HEK293T (cell line): ENCODE data around the gene BRAF.

Experiments used
- CTCF ChIA-PET: fragments of 350-600 bp; formaldehyde crosslinking; extraction: SDS; loops from one replicate; lab custom pipeline; 2021; ENCODE audit warnings: antibody characterized with exemption, inconsistent platforms; lab: Yijun Ruan, JAX
- POLR2A ChIA-PET: fragments of 350-600 bp; formaldehyde crosslinking; extraction: SDS; loops from one replicate; lab custom pipeline; 2020; ENCODE audit warnings: antibody characterized with exemption, inconsistent platforms; lab: Yijun Ruan, JAX
- DNase-seq: peaks from one replicate; pipeline ENCODE4 v3.0.0; 2012; ENCODE audit warnings: mixed read lengths; ENCODE audit errors: extremely low spot score
- ARNT ChIP-seq: fragments of 450-650 bp; IDR thresholded peaks from 2 replicates; pipeline ENCODE4 v1.6.1; 2017; ENCODE audit warnings: mild to moderate bottlenecking
- BHLHE40 ChIP-seq: fragments of 450-650 bp; IDR thresholded peaks from 2 replicates; pipeline ENCODE4 v1.6.1; 2016; ENCODE audit warnings: mild to moderate bottlenecking, moderate library complexity, borderline replicate concordance
- CTBP1 ChIP-seq: fragments of 450-650 bp; IDR thresholded peaks from 2 replicates; pipeline ENCODE4 v1.6.1; 2016; ENCODE audit warnings: borderline replicate concordance
- ELF4 ChIP-seq: fragments of 450-650 bp; IDR thresholded peaks from 2 replicates; pipeline ENCODE4 v1.6.1; 2017; ENCODE audit warnings: antibody characterized with exemption
- FOXA1 ChIP-seq: fragments of 450-650 bp; IDR thresholded peaks from 2 replicates; pipeline ENCODE4 v1.6.1; 2016; ENCODE audit warnings: mild to moderate bottlenecking
- FOXK2 ChIP-seq: fragments of 450-650 bp; IDR thresholded peaks from 2 replicates; pipeline ENCODE4 v1.6.1; 2016; ENCODE audit warnings: mild to moderate bottlenecking
- FOXM1 ChIP-seq: fragments of 450-650 bp; IDR thresholded peaks from 2 replicates; pipeline ENCODE4 v1.6.1; 2017; ENCODE audit warnings: mild to moderate bottlenecking, borderline replicate concordance
- HDGF ChIP-seq: fragments of 450-650 bp; IDR thresholded peaks from 2 replicates; pipeline ENCODE4 v1.6.1; 2017; ENCODE audit warnings: antibody characterized with exemption, borderline replicate concordance
- L3MBTL2 ChIP-seq: fragments of 450-650 bp; conservative IDR thresholded peaks from 2 replicates; pipeline ENCODE4 v1.6.1; 2016; ENCODE audit warnings: mild to moderate bottlenecking
- LEF1 ChIP-seq: fragments of 450-650 bp; IDR thresholded peaks from 2 replicates; pipeline ENCODE4 v1.6.1; 2017; ENCODE audit warnings: mild to moderate bottlenecking, borderline replicate concordance
- NFRKB ChIP-seq: fragments of 450-650 bp; IDR thresholded peaks from 2 replicates; pipeline ENCODE4 v1.6.1; 2016; ENCODE audit warnings: mild to moderate bottlenecking, moderate library complexity
- PKNOX1 ChIP-seq: fragments of 450-650 bp; IDR thresholded peaks from 2 replicates; pipeline ENCODE4 v1.6.1; 2016
- SP1 ChIP-seq: fragments of 450-650 bp; IDR thresholded peaks from 2 replicates; pipeline ENCODE4 v1.6.1; 2017
- SUZ12 ChIP-seq: fragments of 450-650 bp; IDR thresholded peaks from 2 replicates; pipeline ENCODE4 v1.6.1; 2016; ENCODE audit warnings: mild to moderate bottlenecking
- TARDBP ChIP-seq: fragments of 450-650 bp; IDR thresholded peaks from 2 replicates; pipeline ENCODE4 v1.6.1; 2016
- ZNF384 ChIP-seq: fragments of 450-650 bp; IDR thresholded peaks from 2 replicates; pipeline ENCODE4 v1.6.1; 2016

The BRAF gene

GRCh38 chr7:140810385-140810784 lies 114.3 kb downstream of the BRAF start:
- ChIA-PET POLR2A (interaction anchor here (0.8 to 3.1 kb wide), 3 partner anchors 136 to 262 kb away, joined by 3 to 21 read pairs (median 4); partner anchors contain the start of gene MRPS33), CTCF (interaction anchor here (0.7 to 2.3 kb wide), 14 partner anchors 9 to 723 kb away, joined by 3 to 25 read pairs (median 10); partner anchors contain the start of genes BRAF and MRPS33)
- no peak for TF ChIP-seq CTBP1
- no peak for TF ChIP-seq FOXM1
- TF ChIP-seq SUZ12, result no peak
- TF ChIP-seq ZNF384, result no peak
- no peak for TF ChIP-seq ARNT
- no peak for TF ChIP-seq L3MBTL2
- no peak for TF ChIP-seq TARDBP
- TF ChIP-seq SP1, result no peak
- TF ChIP-seq BHLHE40, result no peak
- no peak for TF ChIP-seq HDGF
- TF ChIP-seq FOXA1, result no peak
- TF ChIP-seq FOXK2, result no peak
- no peak for TF ChIP-seq NFRKB
- no peak for TF ChIP-seq PKNOX1
- no peak for TF ChIP-seq LEF1
- no peak for TF ChIP-seq ELF4
- no peak for DNase-seq

DNA sequence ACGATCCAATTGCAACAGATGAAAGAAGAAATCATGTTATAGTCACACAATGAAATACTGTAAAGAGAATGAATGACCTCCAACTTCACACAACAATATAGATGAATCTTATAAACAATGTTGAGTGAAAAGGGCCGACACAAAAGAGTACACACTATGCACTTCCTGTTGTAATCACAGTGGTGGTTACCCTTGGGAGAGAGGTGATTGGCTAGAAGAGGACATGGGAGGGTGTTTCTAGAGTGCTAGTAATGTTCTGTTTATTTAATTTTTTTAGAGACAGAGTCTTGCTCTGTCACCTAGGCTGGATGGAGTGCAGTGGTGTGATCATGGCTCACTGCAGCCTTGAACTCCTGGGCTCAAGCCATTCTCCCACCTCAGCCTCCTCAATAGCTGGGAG lies 145.8 kb downstream of the BRAF start:
- DNase-seq, result no peak
- no peak for TF ChIP-seq ARNT
- no peak for TF ChIP-seq BHLHE40
- no peak for TF ChIP-seq SUZ12
- no peak for TF ChIP-seq ZNF384
- TF ChIP-seq PKNOX1, result no peak
- TF ChIP-seq NFRKB, result no peak
- no peak for TF ChIP-seq L3MBTL2
- TF ChIP-seq ELF4, result no peak
- TF ChIP-seq FOXM1, result no peak
- no peak for TF ChIP-seq CTBP1
- no peak for TF ChIP-seq FOXA1
- no peak for TF ChIP-seq LEF1
- TF ChIP-seq SP1, result no peak
- TF ChIP-seq HDGF, result no peak
- no peak for TF ChIP-seq FOXK2
- no peak for TF ChIP-seq TARDBP
- CTCF ChIA-PET, result no interaction called here
- POLR2A ChIA-PET, result no interaction called here

GRCh38 chr7:140778568-140778967 lies 146.2 kb downstream of the BRAF start:
- DNase-seq, result no peak
- POLR2A ChIA-PET, result no interaction called here
- no peak for TF ChIP-seq NFRKB
- no peak for TF ChIP-seq SUZ12
- no peak for TF ChIP-seq ARNT
- TF ChIP-seq BHLHE40, result no peak
- TF ChIP-seq SP1, result no peak
- no peak for TF ChIP-seq L3MBTL2
- TF ChIP-seq FOXM1, result no peak
- TF ChIP-seq HDGF, result no peak
- TF ChIP-seq LEF1, result no peak
- TF ChIP-seq CTBP1, result no peak
- TF ChIP-seq PKNOX1, result no peak
- TF ChIP-seq TARDBP, result no peak
- no peak for TF ChIP-seq ELF4
- no peak for TF ChIP-seq ZNF384
- TF ChIP-seq FOXA1, result no peak
- no peak for TF ChIP-seq FOXK2
- CTCF ChIA-PET, result no interaction called here

DNA sequence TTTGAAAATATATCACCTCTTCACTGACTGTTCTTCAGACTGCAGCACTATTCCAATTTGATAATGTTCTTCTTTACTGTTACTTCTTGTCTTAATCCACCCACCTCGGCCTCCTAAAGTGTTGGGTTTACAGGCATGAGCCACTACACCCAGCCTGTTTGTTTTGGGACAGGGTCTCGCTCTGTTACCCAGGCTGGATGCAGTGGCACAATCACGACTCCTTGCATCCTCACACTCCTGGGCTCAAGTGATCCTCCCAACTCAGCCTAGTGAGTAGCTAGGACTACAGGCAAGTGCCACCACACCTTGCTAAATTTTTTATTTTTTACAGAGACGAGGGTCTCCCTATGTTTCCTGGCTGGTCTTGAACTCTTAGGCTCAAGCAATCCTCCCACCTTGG lies 150.4 kb downstream of the BRAF start:
- TF ChIP-seq FOXK2 (no peak), ZNF384 (no peak), L3MBTL2 (no peak), HDGF (no peak), LEF1 (no peak)
- ChIA-PET CTCF (no interaction called here), POLR2A (no interaction called here)
- no peak for DNase-seq

GRCh38 chr7:140773104-140773503 lies 151.6 kb downstream of the BRAF start:
- CTCF ChIA-PET, result no interaction called here
- TF ChIP-seq FOXM1 (no peak), PKNOX1 (no peak), ZNF384 (no peak), ELF4 (no peak), SUZ12 (no peak), HDGF (no peak), NFRKB (no peak)
- POLR2A ChIA-PET, result no interaction called here
- no peak for DNase-seq

- POLR2A ChIA-PET, result no interaction called here
- TF ChIP-seq FOXK2, result no peak
- no peak for TF ChIP-seq ZNF384
- TF ChIP-seq L3MBTL2, result no peak
- no peak for TF ChIP-seq FOXM1
- no peak for TF ChIP-seq SUZ12
- no peak for TF ChIP-seq BHLHE40
- no peak for TF ChIP-seq CTBP1
- TF ChIP-seq ARNT, result no peak
- no peak for TF ChIP-seq HDGF
- no peak for TF ChIP-seq FOXA1
- no peak for TF ChIP-seq TARDBP
- no peak for TF ChIP-seq SP1
- no peak for TF ChIP-seq ELF4
- TF ChIP-seq PKNOX1, result no peak
- TF ChIP-seq LEF1, result no peak
- TF ChIP-seq NFRKB, result no peak
- DNase-seq, result no peak
- CTCF ChIA-PET, result no interaction called here
Measured at GRCh38 chr7:140771826-140772225, 152.9 kb downstream of the BRAF start.
